ENCODE data around the gene BCAM.
A peak's percentile ranks its signal among the peaks of the same experiment; 100 is the strongest.

BCAM gene

GRCh38 chr19:44813070-44813840 is 4.4 kb downstream of the BCAM start:
- no peak overlapping the region for H3K27ac ChIP-seq (ENCODE audit: low read depth, low read length, poor library complexity, severe bottlenecking)
- H4K20me1 ChIP-seq (ENCODE audit: insufficient read depth, low read length): no peaks in the 10 kb centered on the region
- no peaks in the 10 kb centered on the region for H3K9me3 ChIP-seq (ENCODE audit: low read length)
- no peak overlapping the region for H3K9ac ChIP-seq (ENCODE audit: low read length)
- H3K79me2 ChIP-seq (ENCODE audit: insufficient read depth, low read length): no peaks in the 10 kb centered on the region
- no peak overlapping the region for H2AFZ ChIP-seq (ENCODE audit: low read length)
- H3F3A ChIP-seq (ENCODE audit: insufficient read depth, low read length): no peaks in the 10 kb centered on the region
- H3K27me3 ChIP-seq (ENCODE audit: insufficient read depth, low read length): 0 out of 2 replicates have a peak, but pooled peaks cover 3% of the 10 kb centered on the region
- no peak overlapping the region for H3K4me3 ChIP-seq (ENCODE audit: low read depth, low read length, poor library complexity, severe bottlenecking)
- H3K36me3 ChIP-seq (ENCODE audit: insufficient read depth, low read length): no peaks in the 10 kb centered on the region
- peak overlapping the region; percentile 27; the same call in 1 of the 2 replicates for H3K4me2 ChIP-seq (ENCODE audit: low read length)
- peaks cover 3% of the 10 kb centered on the region for H3K4me1 ChIP-seq (ENCODE audit: insufficient read depth, low read length, severe bottlenecking)
- no peak for TF ChIP-seq EZH2 (IDR thresholded peaks at IDR 0.05; ENCODE audit: borderline replicate concordance, low read length)
- TF ChIP-seq CTCF (IDR thresholded peaks at IDR 0.05; ENCODE audit: low read length): peak; percentile 5; the same call in 1 of the 2 replicates
- H3K9me2 ChIP-seq (ENCODE audit: low read depth, low read length): no peaks in the 10 kb centered on the region

- TF ChIP-seq CTCF (IDR thresholded peaks at IDR 0.05; ENCODE audit: low read length) (no peak), EZH2 (IDR thresholded peaks at IDR 0.05; ENCODE audit: borderline replicate concordance, low read length) (no peak)
- no peak overlapping the region for H3K9ac ChIP-seq (ENCODE audit: low read length)
Observed at GRCh38 chr19:44813841-44814470, 5.1 kb downstream of the BCAM start.

GRCh38 chr19:44814517-44814916 is 5.6 kb downstream of the BCAM start:
- TF ChIP-seq EZH2 (IDR thresholded peaks at IDR 0.05; ENCODE audit: borderline replicate concordance, low read length): no peak
- no peak for TF ChIP-seq CTCF (IDR thresholded peaks at IDR 0.05; ENCODE audit: low read length)
- Histone ChIP-seq H2AFZ (ENCODE audit: low read length) (no peak overlapping the region), H3K4me2 (ENCODE audit: low read length) (no peak overlapping the region), H3K9me3 (ENCODE audit: low read length) (no peaks in the 10 kb centered on the region), H3K9me2 (ENCODE audit: low read depth, low read length) (no peaks in the 10 kb centered on the region), H3K27ac (ENCODE audit: low read depth, low read length, poor library complexity, severe bottlenecking) (no peak overlapping the region), H3K79me2 (ENCODE audit: insufficient read depth, low read length) (no peaks in the 10 kb centered on the region), H3K9ac (ENCODE audit: low read length) (no peak overlapping the region), H3K27me3 (ENCODE audit: insufficient read depth, low read length) (no peaks in the 10 kb centered on the region), H4K20me1 (ENCODE audit: insufficient read depth, low read length) (no peaks in the 10 kb centered on the region), H3F3A (ENCODE audit: insufficient read depth, low read length) (no peaks in the 10 kb centered on the region), H3K36me3 (ENCODE audit: insufficient read depth, low read length) (no peaks in the 10 kb centered on the region), H3K4me1 (ENCODE audit: insufficient read depth, low read length, severe bottlenecking) (no peaks in the 10 kb centered on the region), H3K4me3 (ENCODE audit: low read depth, low read length, poor library complexity, severe bottlenecking) (no peak overlapping the region)

More at GRCh38 chr19:44813841-44814470, 5.1 kb downstream of the BCAM start:
- no peaks in the 10 kb centered on the region for H3K36me3 ChIP-seq (ENCODE audit: insufficient read depth, low read length)
- no peaks in the 10 kb centered on the region for H3K27me3 ChIP-seq (ENCODE audit: insufficient read depth, low read length)
- H2AFZ ChIP-seq (ENCODE audit: low read length): no peak overlapping the region
- no peaks in the 10 kb centered on the region for H3K9me2 ChIP-seq (ENCODE audit: low read depth, low read length)
- peaks cover 3% of the 10 kb centered on the region for H3K4me1 ChIP-seq (ENCODE audit: insufficient read depth, low read length, severe bottlenecking)
- no peaks in the 10 kb centered on the region for H3F3A ChIP-seq (ENCODE audit: insufficient read depth, low read length)
- H4K20me1 ChIP-seq (ENCODE audit: insufficient read depth, low read length): no peaks in the 10 kb centered on the region
- H3K79me2 ChIP-seq (ENCODE audit: insufficient read depth, low read length): no peaks in the 10 kb centered on the region
- H3K9me3 ChIP-seq (ENCODE audit: low read length): no peaks in the 10 kb centered on the region
- no peak overlapping the region for H3K4me2 ChIP-seq (ENCODE audit: low read length)
- H3K27ac ChIP-seq (ENCODE audit: low read depth, low read length, poor library complexity, severe bottlenecking): no peak overlapping the region
- no peak overlapping the region for H3K4me3 ChIP-seq (ENCODE audit: low read depth, low read length, poor library complexity, severe bottlenecking)
